Loucy (cell line): Measurements from ENCODE around the gene LGALS1.

Experiments used
- CTCF ChIP-seq: fragments of 200-600 bp; sonication (generic); conservative IDR thresholded peaks from 2 replicates; pipeline ENCODE4 v1.5.1; 2014; ENCODE audit warnings: mild to moderate bottlenecking, antibody characterized with exemption, low read length
- EZH2phosphoT487 ChIP-seq: fragments of 200-600 bp; IDR thresholded peaks from 2 replicates; pipeline ENCODE4 v1.6.1; 2018; ENCODE audit warnings: antibody characterized with exemption, mild to moderate bottlenecking, moderate library complexity, borderline replicate concordance

GRCh38 chr22:37639771-37640590 is 35.5 kb upstream of the LGALS1 start:
- no peak for TF ChIP-seq CTCF
- TF ChIP-seq EZH2phosphoT487, result no peak
